Gastroesophageal sphincter (tissue), 3 donors: ENCODE measurements around the gene TEDC2.

Experiments used
- EP300 ChIP-seq: sonication (generic); formaldehyde crosslinking; IDR thresholded peaks from one replicate; pipeline ENCODE4 v1.6.1; 2017; ENCODE audit warnings: antibody characterized with exemption, mild to moderate bottlenecking
- POLR2A ChIP-seq, 2 donors: fragments of 450-650 bp; IDR thresholded peaks; one replicate each; pipeline ENCODE4 v1.6.1; 2017; ENCODE audit warnings: antibody characterized with exemption in 2 of 2, mild to moderate bottlenecking in 2 of 2, moderate library complexity in 1 of 2
- POLR2AphosphoS5 ChIP-seq: sonication (generic); formaldehyde crosslinking; IDR thresholded peaks from one replicate; pipeline ENCODE4 v1.6.1; 2017; ENCODE audit warnings: antibody characterized with exemption
- TF ChIP-seq, protein P1 (sequence below), 4 experiments: fragments of 200-600 bp in 2 of 4; fragments of 450-650 bp in 2 of 4; sonication (generic) in 1 of 4; IDR thresholded peaks; one replicate each; pipeline ENCODE4 v1.5.1; 2017 to 2019; ENCODE audit warnings: antibody characterized with exemption in 4 of 4, mild to moderate bottlenecking in 2 of 4, moderate library complexity in 2 of 4

DNA sequence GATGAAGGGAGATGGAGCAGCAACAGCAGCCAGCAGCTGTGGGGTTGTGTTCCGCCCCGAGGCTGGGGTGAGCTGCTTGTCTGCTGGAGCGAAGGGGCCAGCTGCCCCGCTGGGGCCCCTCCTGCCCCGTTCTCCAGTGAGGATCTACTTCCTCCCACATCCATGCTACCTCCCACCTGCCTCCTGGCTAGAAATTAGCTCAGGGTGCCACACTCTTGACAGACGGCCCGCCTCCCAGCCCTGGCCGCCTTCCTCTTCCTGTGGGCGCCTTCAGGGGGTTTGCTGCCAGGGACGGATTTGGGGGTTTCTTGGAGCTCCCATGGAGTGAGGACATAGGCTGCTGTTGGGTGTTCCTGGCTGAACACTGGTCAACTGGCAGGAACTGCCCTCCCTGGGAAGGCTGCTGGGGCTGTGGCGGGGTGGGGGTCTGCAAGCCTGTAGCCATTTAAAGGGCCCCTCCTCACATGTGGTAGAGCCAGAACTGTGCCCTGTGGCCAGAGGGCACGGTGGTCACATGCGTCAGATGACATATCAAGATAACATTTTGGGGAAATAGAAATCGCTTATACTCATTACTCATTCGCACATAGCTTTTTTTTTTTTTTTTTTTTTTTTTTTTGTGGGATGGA is 28.1 kb downstream of the TEDC2 start:
- TF ChIP-seq, protein P1, sequence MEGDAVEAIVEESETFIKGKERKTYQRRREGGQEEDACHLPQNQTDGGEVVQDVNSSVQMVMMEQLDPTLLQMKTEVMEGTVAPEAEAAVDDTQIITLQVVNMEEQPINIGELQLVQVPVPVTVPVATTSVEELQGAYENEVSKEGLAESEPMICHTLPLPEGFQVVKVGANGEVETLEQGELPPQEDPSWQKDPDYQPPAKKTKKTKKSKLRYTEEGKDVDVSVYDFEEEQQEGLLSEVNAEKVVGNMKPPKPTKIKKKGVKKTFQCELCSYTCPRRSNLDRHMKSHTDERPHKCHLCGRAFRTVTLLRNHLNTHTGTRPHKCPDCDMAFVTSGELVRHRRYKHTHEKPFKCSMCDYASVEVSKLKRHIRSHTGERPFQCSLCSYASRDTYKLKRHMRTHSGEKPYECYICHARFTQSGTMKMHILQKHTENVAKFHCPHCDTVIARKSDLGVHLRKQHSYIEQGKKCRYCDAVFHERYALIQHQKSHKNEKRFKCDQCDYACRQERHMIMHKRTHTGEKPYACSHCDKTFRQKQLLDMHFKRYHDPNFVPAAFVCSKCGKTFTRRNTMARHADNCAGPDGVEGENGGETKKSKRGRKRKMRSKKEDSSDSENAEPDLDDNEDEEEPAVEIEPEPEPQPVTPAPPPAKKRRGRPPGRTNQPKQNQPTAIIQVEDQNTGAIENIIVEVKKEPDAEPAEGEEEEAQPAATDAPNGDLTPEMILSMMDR (IDR thresholded peaks at IDR 0.05): no peak
- no peak for TF ChIP-seq EP300
- TF ChIP-seq POLR2AphosphoS5: no peak
- TF ChIP-seq POLR2A (IDR thresholded peaks at IDR 0.05): no peak
